Measurements from ENCODE around the gene TBL1XR1. TPM values are rescaled to one million over a fixed set of nuclear protein-coding genes. Genes with fewer than 3 reads are reported as not detected.

Gene TBL1XR1
- total RNA-seq, 1 donor from 2014 or later: 243 TPM

- no peak for DNase-seq (ENCODE audit: low spot score in 2 of 2, unreplicated experiment in 2 of 2)
- no peaks in the 10 kb centered on the region for H3K27me3 Mint-ChIP-seq (ENCODE audit: low read depth)
- no peaks in the 10 kb centered on the region for H3K36me3 Mint-ChIP-seq
- no peak overlapping the region for H3K27ac Mint-ChIP-seq
- no peaks in the 10 kb centered on the region for H3K4me1 Mint-ChIP-seq
- TF ChIP-seq, protein P1, sequence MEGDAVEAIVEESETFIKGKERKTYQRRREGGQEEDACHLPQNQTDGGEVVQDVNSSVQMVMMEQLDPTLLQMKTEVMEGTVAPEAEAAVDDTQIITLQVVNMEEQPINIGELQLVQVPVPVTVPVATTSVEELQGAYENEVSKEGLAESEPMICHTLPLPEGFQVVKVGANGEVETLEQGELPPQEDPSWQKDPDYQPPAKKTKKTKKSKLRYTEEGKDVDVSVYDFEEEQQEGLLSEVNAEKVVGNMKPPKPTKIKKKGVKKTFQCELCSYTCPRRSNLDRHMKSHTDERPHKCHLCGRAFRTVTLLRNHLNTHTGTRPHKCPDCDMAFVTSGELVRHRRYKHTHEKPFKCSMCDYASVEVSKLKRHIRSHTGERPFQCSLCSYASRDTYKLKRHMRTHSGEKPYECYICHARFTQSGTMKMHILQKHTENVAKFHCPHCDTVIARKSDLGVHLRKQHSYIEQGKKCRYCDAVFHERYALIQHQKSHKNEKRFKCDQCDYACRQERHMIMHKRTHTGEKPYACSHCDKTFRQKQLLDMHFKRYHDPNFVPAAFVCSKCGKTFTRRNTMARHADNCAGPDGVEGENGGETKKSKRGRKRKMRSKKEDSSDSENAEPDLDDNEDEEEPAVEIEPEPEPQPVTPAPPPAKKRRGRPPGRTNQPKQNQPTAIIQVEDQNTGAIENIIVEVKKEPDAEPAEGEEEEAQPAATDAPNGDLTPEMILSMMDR (IDR thresholded peaks at IDR 0.05; ENCODE audit: unreplicated experiment): no peak
- H3K4me3 Mint-ChIP-seq: no peak overlapping the region
- H3K9me3 Mint-ChIP-seq: no peaks in the 10 kb centered on the region
These were observed 39.4 kb upstream of the TBL1XR1 start for GRCh38 chr3:177236704-177237103.

- H3K4me1 Mint-ChIP-seq: no peaks in the 10 kb centered on the region
These were observed 36.8 kb upstream of the TBL1XR1 start for GRCh38 chr3:177234121-177234520.

DNA sequence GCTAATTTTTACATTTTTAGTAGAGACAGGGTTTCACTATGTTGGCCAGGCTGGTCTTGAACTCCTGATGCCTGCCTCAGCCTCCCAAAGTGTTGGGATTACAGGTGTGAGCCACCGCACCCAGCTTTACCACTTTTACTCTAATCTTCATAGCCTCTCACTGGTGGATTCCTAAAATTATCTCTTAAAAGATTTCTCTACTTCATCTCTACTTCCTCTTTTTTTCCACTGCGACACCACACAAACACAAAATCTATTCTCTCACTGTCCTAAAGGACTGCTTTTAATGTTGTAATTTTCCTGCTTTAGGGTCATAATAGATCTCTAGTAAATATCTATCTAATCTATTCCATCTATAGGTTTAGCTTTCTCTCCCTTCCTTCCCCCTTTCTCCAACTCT lies 34.0 kb upstream of the TBL1XR1 start:
- Mint-ChIP-seq H3K36me3 (peaks cover 4% of the 10 kb centered on the region), H3K27me3 (ENCODE audit: low read depth) (no peaks in the 10 kb centered on the region), H3K27ac (no peak overlapping the region), H3K4me1 (no peaks in the 10 kb centered on the region), H3K9me3 (peaks cover 12% of the 10 kb centered on the region), H3K4me3 (no peak overlapping the region)
- TF ChIP-seq, protein P1 (IDR thresholded peaks at IDR 0.05; ENCODE audit: unreplicated experiment): no peak
- DNase-seq (ENCODE audit: low spot score in 2 of 2, unreplicated experiment in 2 of 2): no peak

More at GRCh38 chr3:177234121-177234520, 36.8 kb upstream of the TBL1XR1 start:
- H3K27ac Mint-ChIP-seq: no peak overlapping the region
- H3K27me3 Mint-ChIP-seq (ENCODE audit: low read depth): no peaks in the 10 kb centered on the region
- H3K36me3 Mint-ChIP-seq: peaks cover 4% of the 10 kb centered on the region
- DNase-seq (ENCODE audit: low spot score in 2 of 2, unreplicated experiment in 2 of 2): no peak
- TF ChIP-seq, protein P1 (IDR thresholded peaks at IDR 0.05; ENCODE audit: unreplicated experiment): no peak
- peaks cover 8% of the 10 kb centered on the region for H3K9me3 Mint-ChIP-seq
- H3K4me3 Mint-ChIP-seq: no peak overlapping the region

DNA sequence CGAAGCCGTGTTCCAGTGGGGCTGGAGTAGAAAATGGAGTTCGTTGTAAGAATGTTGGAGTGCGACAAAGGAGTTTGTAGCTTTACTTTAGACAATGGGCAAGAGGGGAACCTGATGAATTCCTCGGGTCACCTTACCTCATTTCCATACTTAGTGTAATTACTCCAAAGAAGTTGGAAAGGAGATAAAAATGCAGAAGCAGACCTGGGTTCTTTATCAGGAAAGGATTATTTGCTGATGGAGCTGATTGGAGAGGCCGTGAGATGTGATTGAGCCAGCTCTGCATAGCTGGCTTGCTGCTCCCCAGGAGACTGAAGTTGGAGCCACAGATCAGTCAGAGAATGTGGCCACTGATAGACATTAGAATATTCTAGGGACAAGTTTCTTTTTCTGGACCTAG lies 33.4 kb upstream of the TBL1XR1 start:
- TF ChIP-seq, protein P1 (IDR thresholded peaks at IDR 0.05; ENCODE audit: unreplicated experiment): no peak
- no peaks in the 10 kb centered on the region for H3K27me3 Mint-ChIP-seq (ENCODE audit: low read depth)

GRCh38 chr3:177229791-177230190 lies 32.5 kb upstream of the TBL1XR1 start:
- Mint-ChIP-seq H3K4me3 (no peak overlapping the region), H3K36me3 (peaks cover 4% of the 10 kb centered on the region), H3K4me1 (no peaks in the 10 kb centered on the region), H3K27me3 (ENCODE audit: low read depth) (no peaks in the 10 kb centered on the region), H3K27ac (no peak overlapping the region), H3K9me3 (peaks cover 12% of the 10 kb centered on the region)
- TF ChIP-seq, protein P1 (IDR thresholded peaks at IDR 0.05; ENCODE audit: unreplicated experiment): no peak
- DNase-seq (ENCODE audit: low spot score in 2 of 2, unreplicated experiment in 2 of 2): no peak

More for the DNA sequence above, 33.4 kb upstream of the TBL1XR1 start:
- no peak for DNase-seq (ENCODE audit: low spot score in 2 of 2, unreplicated experiment in 2 of 2)
- Mint-ChIP-seq H3K27ac (no peak overlapping the region), H3K4me1 (no peaks in the 10 kb centered on the region), H3K9me3 (peaks cover 12% of the 10 kb centered on the region), H3K36me3 (peaks cover 4% of the 10 kb centered on the region), H3K4me3 (no peak overlapping the region)

All from mesothelial cell of epicardium (in vitro differentiated cells).